ENCODE results near the gene SMAD2. TPM values are rescaled to one million over a fixed set of nuclear protein-coding genes. Genes with fewer than 3 reads are reported as not detected.

The SMAD2 gene
- total and polyA plus RNA-seq, 2 experiments from 2014 or later: 52.4 to 77.7 TPM

- Histone ChIP-seq H4K20me1 (ENCODE audit: insufficient read depth) (no peaks in the 10 kb centered on the region), H3K27me3 (replicated peaks; ENCODE audit: insufficient read depth) (no peaks in the 10 kb centered on the region), H3K36me3 (ENCODE audit: low read depth) (no peaks in the 10 kb centered on the region; the same call in 1 of the 2 replicates), H3K9me2 (ENCODE audit: insufficient read depth) (no peaks in the 10 kb centered on the region), H3K9me3 (ENCODE audit: low read depth) (no peaks in the 10 kb centered on the region), H2AFZ (no peak overlapping the region), H3K4me3 (no peak overlapping the region), H3K9ac (no peak overlapping the region), H3K4me2 (ENCODE audit: unreplicated experiment) (no peak overlapping the region), H3K4me1 (ENCODE audit: insufficient read depth) (peaks cover 26% of the 10 kb centered on the region), H3F3A (ENCODE audit: insufficient read depth) (peaks cover 7% of the 10 kb centered on the region), H3K79me2 (ENCODE audit: insufficient read depth) (peaks cover 84% of the 10 kb centered on the region), H3K27ac (no peak overlapping the region)
- in situ Hi-C loops (cut with MboI): no loop called here
- 89 to 93% methylated on average over 3 of the region's 3 CpGs for WGBS, 2 experiments (ENCODE audit: low coverage in 1 of 2, low lambda C conversion rate in 2 of 2, missing lambda C conversion rate in 2 of 2)
- TF ChIP-seq EZH2 (IDR thresholded peaks at IDR 0.05; ENCODE audit: insufficient read depth, poor library complexity, severe bottlenecking) (no peak), EZH2phosphoT487 (IDR thresholded peaks at IDR 0.05; ENCODE audit: insufficient read depth, low read depth) (no peak)
- DNase-seq: no peak
These were observed 49.4 kb downstream of the SMAD2 start for GRCh38 chr18:47881042-47881441.

- H3K27me3 ChIP-seq (replicated peaks; ENCODE audit: insufficient read depth): no peaks in the 10 kb centered on the region
- H3F3A ChIP-seq (ENCODE audit: insufficient read depth): peaks cover 7% of the 10 kb centered on the region; the same call in 1 of the 2 replicates
- no peaks in the 10 kb centered on the region; the same call in 1 of the 2 replicates for H3K36me3 ChIP-seq (ENCODE audit: low read depth)
- H3K9me3 ChIP-seq (ENCODE audit: low read depth): no peaks in the 10 kb centered on the region
- no peak for TF ChIP-seq EZH2phosphoT487 (IDR thresholded peaks at IDR 0.05; ENCODE audit: insufficient read depth, low read depth)
- no peak for TF ChIP-seq EZH2 (IDR thresholded peaks at IDR 0.05; ENCODE audit: insufficient read depth, poor library complexity, severe bottlenecking)
- no peaks in the 10 kb centered on the region for H4K20me1 ChIP-seq (ENCODE audit: insufficient read depth)
- H3K9me2 ChIP-seq (ENCODE audit: insufficient read depth): no peaks in the 10 kb centered on the region
- peaks cover 86% of the 10 kb centered on the region for H3K79me2 ChIP-seq (ENCODE audit: insufficient read depth)
- no peak overlapping the region for H2AFZ ChIP-seq
- no peak overlapping the region for H3K27ac ChIP-seq
- H3K9ac ChIP-seq: no peak overlapping the region
- H3K4me2 ChIP-seq (ENCODE audit: unreplicated experiment): no peak overlapping the region
- H3K4me1 ChIP-seq (ENCODE audit: insufficient read depth): peaks cover 15% of the 10 kb centered on the region
- in situ Hi-C loops (cut with MboI): no loop called here
- no peak for DNase-seq
- WGBS, 2 experiments (ENCODE audit: low coverage in 1 of 2, low lambda C conversion rate in 2 of 2, missing lambda C conversion rate in 2 of 2): 96 to 97% methylated on average over 3 of the region's 3 CpGs
- H3K4me3 ChIP-seq: no peak overlapping the region
These were observed 52.6 kb downstream of the SMAD2 start for GRCh38 chr18:47877892-47878291.

GRCh38 chr18:47876813-47877212 is 53.6 kb downstream of the SMAD2 start:
- no peaks in the 10 kb centered on the region for H4K20me1 ChIP-seq (ENCODE audit: insufficient read depth)
- H3K79me2 ChIP-seq (ENCODE audit: insufficient read depth): peaks cover 97% of the 10 kb centered on the region
- no peak overlapping the region for H3K4me3 ChIP-seq
- TF ChIP-seq EZH2 (IDR thresholded peaks at IDR 0.05; ENCODE audit: insufficient read depth, poor library complexity, severe bottlenecking) (no peak), EZH2phosphoT487 (IDR thresholded peaks at IDR 0.05; ENCODE audit: insufficient read depth, low read depth) (no peak)
- H3K36me3 ChIP-seq (ENCODE audit: low read depth): no peaks in the 10 kb centered on the region; the same call in 1 of the 2 replicates
- H3K9me3 ChIP-seq (ENCODE audit: low read depth): no peaks in the 10 kb centered on the region
- no peak for DNase-seq
- no peaks in the 10 kb centered on the region; the same call in 1 of the 2 replicates for H3F3A ChIP-seq (ENCODE audit: insufficient read depth)
- in situ Hi-C loops (cut with MboI): no loop called here
- no peak overlapping the region for H3K4me2 ChIP-seq (ENCODE audit: unreplicated experiment)
- no peaks in the 10 kb centered on the region for H3K9me2 ChIP-seq (ENCODE audit: insufficient read depth)
- 80% methylated on average over 2 of the region's 2 CpGs for WGBS, 2 experiments (ENCODE audit: low coverage in 1 of 2, low lambda C conversion rate in 2 of 2, missing lambda C conversion rate in 2 of 2)
- H3K27ac ChIP-seq: no peak overlapping the region
- H3K4me1 ChIP-seq (ENCODE audit: insufficient read depth): peaks cover 6% of the 10 kb centered on the region
- H3K9ac ChIP-seq: no peak overlapping the region
- H3K27me3 ChIP-seq (replicated peaks; ENCODE audit: insufficient read depth): no peaks in the 10 kb centered on the region
- no peak overlapping the region for H2AFZ ChIP-seq

GRCh38 chr18:47873625-47874024 is 56.8 kb downstream of the SMAD2 start:
- H3K27me3 ChIP-seq (replicated peaks; ENCODE audit: insufficient read depth): no peaks in the 10 kb centered on the region
- no peaks in the 10 kb centered on the region for H3F3A ChIP-seq (ENCODE audit: insufficient read depth)
- no peak overlapping the region for H3K27ac ChIP-seq
- H3K9me3 ChIP-seq (ENCODE audit: low read depth): no peaks in the 10 kb centered on the region
- no peaks in the 10 kb centered on the region for H3K9me2 ChIP-seq (ENCODE audit: insufficient read depth)
- peaks cover 79% of the 10 kb centered on the region for H3K79me2 ChIP-seq (ENCODE audit: insufficient read depth)
- no peak overlapping the region for H3K9ac ChIP-seq
- no peak for TF ChIP-seq EZH2 (IDR thresholded peaks at IDR 0.05; ENCODE audit: insufficient read depth, poor library complexity, severe bottlenecking)
- no peak for TF ChIP-seq EZH2phosphoT487 (IDR thresholded peaks at IDR 0.05; ENCODE audit: insufficient read depth, low read depth)
- no peaks in the 10 kb centered on the region for H4K20me1 ChIP-seq (ENCODE audit: insufficient read depth)
- no peak overlapping the region for H3K4me3 ChIP-seq
- H2AFZ ChIP-seq: no peak overlapping the region
- no peaks in the 10 kb centered on the region for H3K36me3 ChIP-seq (ENCODE audit: low read depth)
- in situ Hi-C loops (cut with MboI): no loop called here
- H3K4me2 ChIP-seq (ENCODE audit: unreplicated experiment): no peak overlapping the region
- no peaks in the 10 kb centered on the region for H3K4me1 ChIP-seq (ENCODE audit: insufficient read depth)
- no peak for DNase-seq

GRCh38 chr18:47872426-47872825 is 58.0 kb downstream of the SMAD2 start:
- in situ Hi-C loops (cut with MboI): no loop called here
- H3K4me1 ChIP-seq (ENCODE audit: insufficient read depth): no peaks in the 10 kb centered on the region
- H3K4me3 ChIP-seq: no peak overlapping the region
- peaks cover 67% of the 10 kb centered on the region for H3K79me2 ChIP-seq (ENCODE audit: insufficient read depth)
- H4K20me1 ChIP-seq (ENCODE audit: insufficient read depth): no peaks in the 10 kb centered on the region
- no peak overlapping the region for H2AFZ ChIP-seq
- peaks cover 9% of the 10 kb centered on the region for H3K36me3 ChIP-seq (ENCODE audit: low read depth)
- no peaks in the 10 kb centered on the region for H3F3A ChIP-seq (ENCODE audit: insufficient read depth)
- H3K9me2 ChIP-seq (ENCODE audit: insufficient read depth): no peaks in the 10 kb centered on the region
- no peak overlapping the region for H3K4me2 ChIP-seq (ENCODE audit: unreplicated experiment)
- no peak overlapping the region for H3K27ac ChIP-seq
- TF ChIP-seq EZH2 (IDR thresholded peaks at IDR 0.05; ENCODE audit: insufficient read depth, poor library complexity, severe bottlenecking): no peak
- TF ChIP-seq EZH2phosphoT487 (IDR thresholded peaks at IDR 0.05; ENCODE audit: insufficient read depth, low read depth): no peak
- no peaks in the 10 kb centered on the region for H3K27me3 ChIP-seq (replicated peaks; ENCODE audit: insufficient read depth)
- H3K9ac ChIP-seq: no peak overlapping the region
- no peaks in the 10 kb centered on the region for H3K9me3 ChIP-seq (ENCODE audit: low read depth)
- WGBS, 2 experiments (ENCODE audit: low coverage in 1 of 2, low lambda C conversion rate in 2 of 2, missing lambda C conversion rate in 2 of 2): 94 to 97% methylated on average over 6 of the region's 6 CpGs
- DNase-seq: no peak

Measured in GM23248 (cell line).